GM12878 (cell line): ENCODE measurements around the gene ANXA11. TPM values are rescaled to one million over a fixed set of nuclear protein-coding genes. Genes with fewer than 3 reads are reported as not detected.

Experiments
- BMI1 ChIP-seq: fragments of 450-650 bp; IDR thresholded peaks from 2 replicates; pipeline ENCODE4 v1.6.1; 2016; ENCODE audit warnings: mild to moderate bottlenecking, moderate library complexity, borderline replicate concordance
- CREB1 ChIP-seq: IDR thresholded peaks from 2 replicates; pipeline ENCODE4 v1.6.1; 2012; ENCODE audit warnings: low read depth, mild to moderate bottlenecking, inconsistent platforms
- EED ChIP-seq: sonication (generic); IDR thresholded peaks from 2 replicates; pipeline ENCODE4 v1.6.1; 2016; ENCODE audit warnings: antibody characterized with exemption, low read depth
- FOXM1 ChIP-seq: IDR thresholded peaks from 2 replicates; pipeline ENCODE4 v1.6.1; 2012; ENCODE audit warnings: low read depth, mild to moderate bottlenecking, inconsistent platforms, low read length, moderate library complexity
- GATAD2B ChIP-seq: fragments of 450-650 bp; conservative IDR thresholded peaks from 2 replicates; pipeline ENCODE4 v1.6.1; 2017; ENCODE audit warnings: low read depth, mild to moderate bottlenecking, moderate library complexity
- HDAC6 ChIP-seq: fragments of 200-600 bp; sonication (generic); IDR thresholded peaks from one replicate; pipeline ENCODE4 v1.8.0; 2017; ENCODE audit warnings: antibody characterized with exemption; ENCODE audit not compliant: unreplicated experiment
- KAT2A ChIP-seq: conservative IDR thresholded peaks from 2 replicates; pipeline ENCODE4 v1.6.1; 2011; ENCODE audit warnings: low read depth, low read length; ENCODE audit not compliant: control insufficient read depth
- KDM1A ChIP-seq: fragments of 200-600 bp; sonication (generic); IDR thresholded peaks from 2 replicates; pipeline ENCODE4 v1.6.1; 2016; ENCODE audit warnings: borderline replicate concordance
- MEF2A ChIP-seq: IDR thresholded peaks from 2 replicates; pipeline ENCODE4 v1.6.1; 2011; ENCODE audit warnings: low read depth, mild to moderate bottlenecking, low read length, moderate library complexity; ENCODE audit not compliant: insufficient read depth
- NFYB ChIP-seq: IDR thresholded peaks from 2 replicates; pipeline ENCODE4 v1.6.1; 2011; ENCODE audit warnings: low read depth, mild to moderate bottlenecking, low read length, improper control_type of control experiment, moderate library complexity; ENCODE audit not compliant: insufficient read depth
- RCOR1 ChIP-seq: conservative IDR thresholded peaks from 2 replicates; pipeline ENCODE4 v1.6.1; 2012; ENCODE audit warnings: low read depth, low read length, improper control_type of control experiment
- SIN3A ChIP-seq: IDR thresholded peaks from 2 replicates; pipeline ENCODE4 v1.6.1; 2012; ENCODE audit warnings: low read depth, low read length, improper control_type of control experiment
- SIX5 ChIP-seq: IDR thresholded peaks from 2 replicates; pipeline ENCODE4 v1.6.1; 2011; ENCODE audit warnings: mild to moderate bottlenecking, low read depth, low read length, moderate library complexity; ENCODE audit not compliant: severe bottlenecking
- SRF ChIP-seq, 2 experiments: IDR thresholded peaks; 2 replicates each; pipeline ENCODE4 v1.6.1; 2011; ENCODE audit warnings: low read depth in 2 of 2, low read length in 2 of 2, mild to moderate bottlenecking in 1 of 2, moderate library complexity in 1 of 2
- TCF3 ChIP-seq: IDR thresholded peaks from 2 replicates; pipeline ENCODE4 v1.6.1; 2012; ENCODE audit warnings: low read depth, mild to moderate bottlenecking, low read length, borderline replicate concordance; ENCODE audit not compliant: insufficient read depth
- ZNF384 ChIP-seq: IDR thresholded peaks from 2 replicates; pipeline ENCODE4 v1.6.1; 2012; ENCODE audit warnings: low read depth, mild to moderate bottlenecking, low read length, improper control_type of control experiment, borderline replicate concordance
- polyA plus RNA-seq, 11 experiments: library from polyadenylated mRNA; depleted of rRNA in 4 of 11; unstranded in 6 of 11; stranded (reverse) in 5 of 11; fragments of >200 nt; fragmentation: Nextera tagmentation in 4 of 11; fragmentation: Illumina TruSeq in 1 of 11; extraction: Ambion mirVana in 4 of 11; extraction: Trizol in 1 of 11; gene quantifications; 1 replicate in 1 of 11; 2 replicates in 10 of 11; pipeline versions ENCODE4 v1.2.1 to v1.2.3, GENCODE V29; 2011 to 2016; ENCODE audit warnings: inconsistent platforms in 2 of 11, missing spikeins in 2 of 11, low read depth in 1 of 11
- total RNA-seq, 4 experiments: library from RNA; depleted of rRNA in 3 of 4; stranded (reverse); fragments of >200 nt in 3 of 4; fragmentation: Illumina TruSeq in 1 of 4; extraction: Trizol in 1 of 4; gene quantifications; 2 replicates each; pipeline versions ENCODE4 v1.2.1 to v1.2.3, GENCODE V29; 2013 to 2021
- TF ChIP-seq, protein P1 (sequence below): fragments of 450-650 bp; formaldehyde crosslinking; IDR thresholded peaks from 2 replicates; pipeline ENCODE4 v1.5.0; 2022; ENCODE audit warnings: mild to moderate bottlenecking, missing genetic modification characterization
- TF ChIP-seq, protein P2 (sequence below): IDR thresholded peaks from 2 replicates; pipeline ENCODE4 v1.6.1; 2012; ENCODE audit warnings: low read depth, low read length, improper control_type of control experiment
- TF ChIP-seq, protein P3 (sequence below): fragments of 450-650 bp; IDR thresholded peaks from 2 replicates; pipeline ENCODE4 v1.6.1; 2016; ENCODE audit warnings: mild to moderate bottlenecking
- TF ChIP-seq, protein P4 (sequence below): IDR thresholded peaks from 2 replicates; pipeline ENCODE4 v1.6.1; 2012; ENCODE audit warnings: low read depth, low read length, improper control_type of control experiment
- TF ChIP-seq, protein P5 (sequence below): fragments of 450-650 bp; IDR thresholded peaks from 2 replicates; pipeline ENCODE4 v1.6.1; 2018; ENCODE audit warnings: borderline replicate concordance, mild to moderate bottlenecking; ENCODE audit not compliant: partially characterized antibody

Gene ANXA11
- total and polyA plus RNA-seq, 10 of the 15 experiments (the other 5 are each of a cell fraction or from before 2014, with no cell fraction given): 25.0 to 129 (median 72.2) TPM

DNA sequence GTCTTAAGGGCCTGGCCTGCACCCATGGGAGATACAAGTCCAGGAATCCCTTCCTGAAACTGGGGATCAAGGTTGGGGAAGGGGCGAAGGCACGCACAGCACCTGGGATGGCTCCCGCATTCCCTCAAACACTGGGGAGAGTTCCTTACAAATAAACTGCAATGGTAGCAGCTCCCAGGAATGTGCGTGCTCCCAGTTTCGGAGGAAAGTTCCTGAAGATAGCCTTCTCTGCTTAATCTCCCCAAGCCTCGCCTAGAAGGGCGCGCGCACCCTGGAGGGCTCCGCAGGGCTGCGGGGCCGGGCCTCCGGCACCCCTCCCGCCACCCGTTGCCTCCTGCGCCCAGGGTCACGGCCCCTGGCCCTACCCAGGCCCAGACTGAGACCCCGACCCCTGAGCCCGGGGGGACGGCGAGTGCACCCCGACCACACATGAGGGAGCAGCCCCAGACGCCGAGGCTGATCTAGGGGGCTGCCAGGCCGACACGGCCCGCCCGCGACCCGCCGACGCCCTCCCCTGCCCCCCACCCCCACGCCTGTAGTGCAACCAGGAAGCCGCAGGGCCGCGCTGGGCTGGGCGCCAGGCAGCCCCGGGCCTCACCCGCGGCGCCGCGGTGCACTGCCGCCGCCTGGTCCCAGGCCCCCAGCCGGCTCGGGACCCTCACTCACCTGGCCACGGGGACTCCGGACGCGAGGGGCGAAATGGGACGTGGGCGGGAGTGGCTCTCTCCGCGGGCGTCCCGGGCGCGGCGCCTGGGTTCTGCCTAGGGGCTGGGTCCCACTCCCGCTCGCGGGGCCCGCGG lies 460 bp downstream of the ANXA11 start (continued):
- TF ChIP-seq, protein P1, sequence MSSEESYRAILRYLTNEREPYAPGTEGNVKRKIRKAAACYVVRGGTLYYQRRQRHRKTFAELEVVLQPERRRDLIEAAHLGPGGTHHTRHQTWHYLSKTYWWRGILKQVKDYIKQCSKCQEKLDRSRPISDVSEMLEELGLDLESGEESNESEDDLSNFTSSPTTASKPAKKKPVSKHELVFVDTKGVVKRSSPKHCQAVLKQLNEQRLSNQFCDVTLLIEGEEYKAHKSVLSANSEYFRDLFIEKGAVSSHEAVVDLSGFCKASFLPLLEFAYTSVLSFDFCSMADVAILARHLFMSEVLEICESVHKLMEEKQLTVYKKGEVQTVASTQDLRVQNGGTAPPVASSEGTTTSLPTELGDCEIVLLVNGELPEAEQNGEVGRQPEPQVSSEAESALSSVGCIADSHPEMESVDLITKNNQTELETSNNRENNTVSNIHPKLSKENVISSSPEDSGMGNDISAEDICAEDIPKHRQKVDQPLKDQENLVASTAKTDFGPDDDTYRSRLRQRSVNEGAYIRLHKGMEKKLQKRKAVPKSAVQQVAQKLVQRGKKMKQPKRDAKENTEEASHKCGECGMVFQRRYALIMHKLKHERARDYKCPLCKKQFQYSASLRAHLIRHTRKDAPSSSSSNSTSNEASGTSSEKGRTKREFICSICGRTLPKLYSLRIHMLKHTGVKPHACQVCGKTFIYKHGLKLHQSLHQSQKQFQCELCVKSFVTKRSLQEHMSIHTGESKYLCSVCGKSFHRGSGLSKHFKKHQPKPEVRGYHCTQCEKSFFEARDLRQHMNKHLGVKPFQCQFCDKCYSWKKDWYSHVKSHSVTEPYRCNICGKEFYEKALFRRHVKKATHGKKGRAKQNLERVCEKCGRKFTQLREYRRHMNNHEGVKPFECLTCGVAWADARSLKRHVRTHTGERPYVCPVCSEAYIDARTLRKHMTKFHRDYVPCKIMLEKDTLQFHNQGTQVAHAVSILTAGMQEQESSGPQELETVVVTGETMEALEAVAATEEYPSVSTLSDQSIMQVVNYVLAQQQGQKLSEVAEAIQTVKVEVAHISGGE: no peak
- TF ChIP-seq RCOR1 (no peak), CREB1 (no peak), TCF3 (no peak), SIN3A (no peak), GATAD2B (peak; percentile 94), SRF (IDR thresholded peaks at IDR 0.05; ENCODE audit: low read depth in 2 of 2, low read length in 2 of 2) (no peak), HDAC6 (no peak), SIX5 (no peak), EED (peak; percentile 49; the same call in 1 of the 2 replicates), ZNF384 (no peak), MEF2A (no peak), BMI1 (no peak), KAT2A (no peak), FOXM1 (no peak), NFYB (no peak), KDM1A (no peak)
- TF ChIP-seq, protein P2, sequence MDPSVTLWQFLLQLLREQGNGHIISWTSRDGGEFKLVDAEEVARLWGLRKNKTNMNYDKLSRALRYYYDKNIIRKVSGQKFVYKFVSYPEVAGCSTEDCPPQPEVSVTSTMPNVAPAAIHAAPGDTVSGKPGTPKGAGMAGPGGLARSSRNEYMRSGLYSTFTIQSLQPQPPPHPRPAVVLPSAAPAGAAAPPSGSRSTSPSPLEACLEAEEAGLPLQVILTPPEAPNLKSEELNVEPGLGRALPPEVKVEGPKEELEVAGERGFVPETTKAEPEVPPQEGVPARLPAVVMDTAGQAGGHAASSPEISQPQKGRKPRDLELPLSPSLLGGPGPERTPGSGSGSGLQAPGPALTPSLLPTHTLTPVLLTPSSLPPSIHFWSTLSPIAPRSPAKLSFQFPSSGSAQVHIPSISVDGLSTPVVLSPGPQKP: no peak
- TF ChIP-seq, protein P3, sequence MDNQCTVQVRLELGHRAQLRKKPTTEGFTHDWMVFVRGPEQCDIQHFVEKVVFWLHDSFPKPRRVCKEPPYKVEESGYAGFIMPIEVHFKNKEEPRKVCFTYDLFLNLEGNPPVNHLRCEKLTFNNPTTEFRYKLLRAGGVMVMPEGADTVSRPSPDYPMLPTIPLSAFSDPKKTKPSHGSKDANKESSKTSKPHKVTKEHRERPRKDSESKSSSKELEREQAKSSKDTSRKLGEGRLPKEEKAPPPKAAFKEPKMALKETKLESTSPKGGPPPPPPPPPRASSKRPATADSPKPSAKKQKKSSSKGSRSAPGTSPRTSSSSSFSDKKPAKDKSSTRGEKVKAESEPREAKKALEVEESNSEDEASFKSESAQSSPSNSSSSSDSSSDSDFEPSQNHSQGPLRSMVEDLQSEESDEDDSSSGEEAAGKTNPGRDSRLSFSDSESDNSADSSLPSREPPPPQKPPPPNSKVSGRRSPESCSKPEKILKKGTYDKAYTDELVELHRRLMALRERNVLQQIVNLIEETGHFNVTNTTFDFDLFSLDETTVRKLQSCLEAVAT: no peak
- TF ChIP-seq, protein P4, sequence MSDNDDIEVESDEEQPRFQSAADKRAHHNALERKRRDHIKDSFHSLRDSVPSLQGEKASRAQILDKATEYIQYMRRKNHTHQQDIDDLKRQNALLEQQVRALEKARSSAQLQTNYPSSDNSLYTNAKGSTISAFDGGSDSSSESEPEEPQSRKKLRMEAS: no peak
- TF ChIP-seq, protein P5, sequence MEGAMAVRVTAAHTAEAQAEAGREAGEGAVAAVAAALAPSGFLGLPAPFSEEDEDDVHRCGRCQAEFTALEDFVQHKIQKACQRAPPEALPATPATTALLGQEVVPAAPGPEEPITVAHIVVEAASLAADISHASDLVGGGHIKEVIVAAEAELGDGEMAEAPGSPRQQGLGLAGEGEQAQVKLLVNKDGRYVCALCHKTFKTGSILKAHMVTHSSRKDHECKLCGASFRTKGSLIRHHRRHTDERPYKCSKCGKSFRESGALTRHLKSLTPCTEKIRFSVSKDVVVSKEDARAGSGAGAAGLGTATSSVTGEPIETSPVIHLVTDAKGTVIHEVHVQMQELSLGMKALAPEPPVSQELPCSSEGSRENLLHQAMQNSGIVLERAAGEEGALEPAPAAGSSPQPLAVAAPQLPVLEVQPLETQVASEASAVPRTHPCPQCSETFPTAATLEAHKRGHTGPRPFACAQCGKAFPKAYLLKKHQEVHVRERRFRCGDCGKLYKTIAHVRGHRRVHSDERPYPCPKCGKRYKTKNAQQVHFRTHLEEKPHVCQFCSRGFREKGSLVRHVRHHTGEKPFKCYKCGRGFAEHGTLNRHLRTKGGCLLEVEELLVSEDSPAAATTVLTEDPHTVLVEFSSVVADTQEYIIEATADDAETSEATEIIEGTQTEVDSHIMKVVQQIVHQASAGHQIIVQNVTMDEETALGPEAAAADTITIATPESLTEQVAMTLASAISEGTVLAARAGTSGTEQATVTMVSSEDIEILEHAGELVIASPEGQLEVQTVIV: no peak
